Choroid plexus epithelial cell (primary cell): ENCODE results near the gene LIG4.
A peak's percentile ranks its signal among the peaks of the same experiment; 100 is the strongest.

Source experiments
- DNase-seq: peaks from one replicate; pipeline ENCODE4 v3.0.0-alpha.2; 2010; ENCODE audit warnings: low read depth
- H3K4me3 ChIP-seq: 2 replicates; pipeline ENCODE4 v1.5.1; 2011; ENCODE audit warnings: low read depth, mild to moderate bottlenecking, control low read depth, low read length, moderate library complexity
- TF ChIP-seq, protein P1 (sequence below): conservative IDR thresholded peaks from 2 replicates; pipeline ENCODE4 v1.5.1; 2011; ENCODE audit warnings: low read depth, mild to moderate bottlenecking, control low read depth, inconsistent platforms, low read length, moderate library complexity

Gene LIG4

DNA sequence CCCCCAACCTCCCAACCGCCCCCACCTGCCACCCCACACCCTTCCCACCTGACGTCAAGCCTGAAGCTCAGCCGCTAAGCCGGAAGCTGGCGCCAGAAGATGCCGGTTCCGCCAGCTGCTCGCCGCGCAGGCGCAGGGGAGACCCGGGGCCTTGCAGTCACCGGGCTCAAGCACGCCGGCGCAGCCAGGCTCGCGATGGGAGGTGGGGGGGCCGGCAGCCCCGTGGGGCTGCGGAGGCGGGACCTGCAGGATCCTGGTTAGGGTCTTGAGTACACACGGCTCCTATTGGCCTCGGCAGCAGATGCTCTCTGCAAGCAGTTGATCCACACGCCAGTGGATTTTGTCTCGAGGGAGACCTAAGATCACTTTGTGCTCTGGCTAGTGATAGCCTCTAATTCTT, at the start of gene LIG4:
Gene LIG4, minus strand, starts transcription at position 101 of the 400 bp plus-strand sequence. CDS start 4,268 bp downstream, outside the sequence.
- peak within 1 kb of the TSS; percentile 68 for H3K4me3 ChIP-seq
- peak; percentile 96 for DNase-seq
- TF ChIP-seq, protein P1, sequence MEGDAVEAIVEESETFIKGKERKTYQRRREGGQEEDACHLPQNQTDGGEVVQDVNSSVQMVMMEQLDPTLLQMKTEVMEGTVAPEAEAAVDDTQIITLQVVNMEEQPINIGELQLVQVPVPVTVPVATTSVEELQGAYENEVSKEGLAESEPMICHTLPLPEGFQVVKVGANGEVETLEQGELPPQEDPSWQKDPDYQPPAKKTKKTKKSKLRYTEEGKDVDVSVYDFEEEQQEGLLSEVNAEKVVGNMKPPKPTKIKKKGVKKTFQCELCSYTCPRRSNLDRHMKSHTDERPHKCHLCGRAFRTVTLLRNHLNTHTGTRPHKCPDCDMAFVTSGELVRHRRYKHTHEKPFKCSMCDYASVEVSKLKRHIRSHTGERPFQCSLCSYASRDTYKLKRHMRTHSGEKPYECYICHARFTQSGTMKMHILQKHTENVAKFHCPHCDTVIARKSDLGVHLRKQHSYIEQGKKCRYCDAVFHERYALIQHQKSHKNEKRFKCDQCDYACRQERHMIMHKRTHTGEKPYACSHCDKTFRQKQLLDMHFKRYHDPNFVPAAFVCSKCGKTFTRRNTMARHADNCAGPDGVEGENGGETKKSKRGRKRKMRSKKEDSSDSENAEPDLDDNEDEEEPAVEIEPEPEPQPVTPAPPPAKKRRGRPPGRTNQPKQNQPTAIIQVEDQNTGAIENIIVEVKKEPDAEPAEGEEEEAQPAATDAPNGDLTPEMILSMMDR, result no peak

DNA sequence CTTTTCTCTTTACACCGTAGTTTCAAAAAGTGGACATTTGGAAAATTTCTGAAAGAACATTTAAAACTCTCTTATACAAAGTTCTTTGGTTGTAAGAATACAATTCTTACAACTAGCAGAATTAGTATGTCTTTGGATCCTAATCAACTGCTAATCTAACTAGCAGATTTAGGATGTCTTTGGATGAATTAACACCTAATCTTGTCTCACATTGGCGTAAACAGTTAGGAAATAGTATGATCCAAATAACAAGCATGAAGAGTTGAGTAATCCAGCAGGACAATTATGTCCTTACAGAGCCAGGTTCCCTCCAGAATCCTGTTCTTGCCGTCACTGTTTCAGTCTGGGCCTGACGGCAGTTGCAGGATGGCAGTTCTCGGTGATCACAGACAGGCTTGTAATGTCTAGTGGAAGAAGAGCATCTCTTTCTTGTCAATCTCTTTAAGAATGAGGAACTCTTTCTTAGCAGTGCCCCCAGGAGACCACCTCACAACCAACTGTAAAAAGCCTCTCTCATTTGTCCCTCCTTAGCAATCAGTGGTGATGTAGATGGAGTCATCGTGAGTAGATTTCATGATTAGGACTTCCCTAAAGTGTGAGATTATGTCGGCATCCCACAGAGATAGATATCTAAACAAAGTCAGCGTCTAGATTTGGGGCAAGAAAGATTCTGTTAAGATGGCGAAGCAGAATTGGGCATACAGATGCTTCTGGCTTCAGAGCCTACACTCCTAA, 48.5 kb upstream of the LIG4 start:
- no peak overlapping the region for H3K4me3 ChIP-seq
- TF ChIP-seq, protein P1, result no peak
- DNase-seq, result no peak

DNA sequence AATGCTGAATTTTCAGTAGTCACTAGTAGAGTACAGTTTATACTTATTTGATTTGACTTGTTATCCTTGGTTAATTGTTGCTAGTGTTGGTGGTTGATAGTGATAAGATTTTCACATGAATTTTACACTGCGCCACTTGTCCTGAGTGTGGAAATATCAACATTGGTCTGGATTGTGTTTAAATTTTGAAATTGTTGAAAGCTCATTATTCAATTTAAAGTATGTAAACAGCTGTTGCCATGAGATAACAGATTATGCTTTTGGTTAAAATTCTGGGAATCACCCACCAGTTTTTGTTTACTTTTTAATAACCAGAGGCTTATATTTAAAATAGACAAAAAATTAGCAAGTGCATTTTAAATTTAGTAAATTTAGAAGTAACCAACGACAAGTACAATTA, 41.9 kb upstream of the LIG4 start:
- H3K4me3 ChIP-seq, result no peak overlapping the region
- no peak for DNase-seq

DNA sequence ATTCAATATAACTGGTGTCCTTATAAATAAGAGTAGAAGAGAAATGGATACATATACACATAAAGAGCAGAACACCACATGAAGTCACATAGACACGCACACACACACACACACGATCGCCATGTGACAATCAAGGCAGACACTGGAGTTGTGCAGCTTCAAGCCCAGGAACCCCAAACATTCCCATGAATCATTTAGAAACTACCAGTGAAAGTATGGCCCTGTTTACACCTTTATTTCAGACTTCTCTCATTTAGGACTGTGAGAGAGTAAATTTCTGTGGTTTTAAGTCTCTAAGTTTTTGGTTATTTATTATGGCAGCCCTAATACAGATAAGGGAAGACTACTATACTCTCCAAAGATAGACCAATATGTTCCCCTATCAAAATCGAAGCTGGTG, 33.8 kb upstream of the LIG4 start:
- H3K4me3 ChIP-seq, result no peak overlapping the region
- TF ChIP-seq, protein P1, result no peak
- no peak for DNase-seq

More for the DNA sequence above, 41.9 kb upstream of the LIG4 start:
- TF ChIP-seq, protein P1, result no peak

DNA sequence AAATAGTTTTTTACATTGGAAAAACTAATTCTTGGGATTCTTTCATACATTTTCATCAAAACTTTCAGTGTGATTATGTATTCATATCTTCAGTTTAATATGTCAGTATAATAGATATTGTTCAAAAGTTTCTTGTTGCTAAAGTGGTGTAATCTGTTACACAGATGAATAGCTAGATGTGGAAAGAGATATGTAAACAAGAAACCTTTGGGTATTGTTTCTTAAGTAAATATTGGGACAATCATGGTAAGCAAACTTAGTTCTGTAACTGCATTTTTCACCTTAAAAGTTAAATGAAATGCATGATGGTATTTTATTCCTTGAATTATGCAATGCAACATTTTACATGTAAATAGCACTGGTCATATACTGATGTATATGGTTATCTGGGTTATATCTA, 15.0 kb upstream of the LIG4 start:
- no peak for DNase-seq
- TF ChIP-seq, protein P1, result no peak
- H3K4me3 ChIP-seq, result no peak overlapping the region

DNA sequence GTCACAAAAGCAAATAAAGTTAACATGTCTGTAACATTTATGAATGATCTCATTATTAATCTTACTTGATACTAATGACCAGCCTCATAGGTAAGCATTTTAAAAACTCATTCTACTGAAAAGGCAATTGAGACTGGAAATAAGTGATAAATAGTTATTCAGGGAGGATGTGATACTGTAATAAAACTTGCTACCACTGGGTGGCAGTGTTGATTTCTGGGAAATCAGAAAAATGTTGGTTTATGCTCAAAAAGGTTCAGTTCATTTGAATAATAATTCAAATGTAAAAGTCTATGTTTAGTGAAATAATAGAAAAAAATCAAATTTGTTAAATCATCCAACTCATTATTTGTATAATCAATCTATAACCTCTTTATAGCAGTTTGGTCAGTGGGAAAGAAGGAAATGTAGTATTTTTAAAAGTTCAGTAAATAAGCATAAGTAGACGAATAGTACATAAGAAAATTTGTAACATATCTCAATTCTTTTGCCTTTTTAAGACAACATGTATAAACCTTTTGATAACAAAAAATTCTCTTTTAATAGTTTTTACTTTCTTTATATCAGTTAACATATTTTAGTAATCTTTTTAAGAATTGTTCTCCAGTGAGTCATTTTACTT, 12.4 kb upstream of the LIG4 start:
- DNase-seq, result peak; percentile 69
- TF ChIP-seq, protein P1, result peak; percentile 62
- H3K4me3 ChIP-seq, result no peak overlapping the region
